WTC11 (cell line): ENCODE measurements around the gene PPFIBP2. TPM values are rescaled to one million over a fixed set of nuclear protein-coding genes. Genes with fewer than 3 reads are reported as not detected.

Experiments
- ATAC-seq: fragments of 200-7000 bp; cut with Tn5 transposase; 2 replicates; pipeline ENCODE4 v1.10.0; 2021; ENCODE audit warnings: mild to moderate bottlenecking, moderate library complexity
- CTCF ChIA-PET: fragments of 300-600 bp; sonication (Branson Sonifier 250); formaldehyde crosslinking; loops from one replicate; lab custom pipeline; 2021; ENCODE audit warnings: antibody characterized with exemption; lab: Charles Lee
- POLR2A ChIA-PET: fragments of 350-600 bp; sonication (Branson Sonifier 250); formaldehyde crosslinking; loops from one replicate; lab custom pipeline; 2021; ENCODE audit warnings: antibody characterized with exemption; lab: Charles Lee
- DNase-seq: peaks from one replicate; pipeline ENCODE4 v3.0.0; 2021; ENCODE audit warnings: low spot score
- H3K27ac Mint-ChIP-seq: 2 replicates; pipeline ENCODE4 v1.8.0; 2021; ENCODE audit warnings: mixed read lengths
- H3K27me3 Mint-ChIP-seq: 2 replicates; pipeline ENCODE4 v1.8.0; 2021; ENCODE audit warnings: low read depth, mild to moderate bottlenecking, moderate library complexity, mixed read lengths
- H3K36me3 Mint-ChIP-seq: 2 replicates; pipeline ENCODE4 v1.8.0; 2021; ENCODE audit warnings: mixed read lengths
- H3K4me1 Mint-ChIP-seq: 2 replicates; pipeline ENCODE4 v1.8.0; 2022; ENCODE audit warnings: mixed read lengths
- H3K4me3 Mint-ChIP-seq: 2 replicates; pipeline ENCODE4 v1.8.0; 2021; ENCODE audit warnings: mild to moderate bottlenecking, moderate library complexity, mixed read lengths
- H3K9me3 Mint-ChIP-seq: 2 replicates; pipeline ENCODE4 v1.8.0; 2021; ENCODE audit warnings: mixed read lengths
- ETV6 ChIP-seq: sonication (generic); formaldehyde crosslinking; IDR thresholded peaks from 2 replicates; pipeline ENCODE4 v1.8.1; 2022; ENCODE audit warnings: mild to moderate bottlenecking, missing genetic modification reagents
- FOXJ3 ChIP-seq: sonication (generic); formaldehyde crosslinking; IDR thresholded peaks from 2 replicates; pipeline ENCODE4 v1.9.0; 2021; ENCODE audit warnings: missing genetic modification reagents, mild to moderate bottlenecking, borderline replicate concordance
- FOXP1 ChIP-seq: sonication (generic); formaldehyde crosslinking; IDR thresholded peaks from 2 replicates; pipeline ENCODE4 v1.8.0; 2022; ENCODE audit warnings: missing genetic modification reagents, mild to moderate bottlenecking, moderate library complexity, borderline replicate concordance
- FOXP4 ChIP-seq: sonication (generic); formaldehyde crosslinking; IDR thresholded peaks from 2 replicates; pipeline ENCODE4 v1.8.0; 2022; ENCODE audit warnings: mild to moderate bottlenecking, missing genetic modification reagents
- HMGA2 ChIP-seq: fragments of 250-450 bp; sonication (Bioruptor Pico); IDR thresholded peaks from 2 replicates; pipeline ENCODE4 v1.4.0; 2021; ENCODE audit warnings: mild to moderate bottlenecking, moderate library complexity
- JAZF1 ChIP-seq: fragments of 250-450 bp; sonication (Bioruptor Pico); IDR thresholded peaks from 2 replicates; pipeline ENCODE4 v1.9.0; 2021; ENCODE audit warnings: moderate library complexity, mild to moderate bottlenecking, inconsistent platforms
- JUN ChIP-seq: sonication (generic); formaldehyde crosslinking; IDR thresholded peaks from 2 replicates; pipeline ENCODE4 v1.8.0; 2023; ENCODE audit warnings: mild to moderate bottlenecking, missing genetic modification reagents
- MLX ChIP-seq: sonication (generic); formaldehyde crosslinking; IDR thresholded peaks from 2 replicates; pipeline ENCODE4 v1.8.1; 2023; ENCODE audit warnings: mild to moderate bottlenecking, missing genetic modification reagents, moderate library complexity
- MYBL2 ChIP-seq: sonication (generic); formaldehyde crosslinking; IDR thresholded peaks from 2 replicates; pipeline ENCODE4 v1.8.1; 2023; ENCODE audit warnings: mild to moderate bottlenecking, moderate library complexity, missing genetic modification reagents
- NFATC4 ChIP-seq: fragments of 250-450 bp; sonication (Bioruptor Pico); IDR thresholded peaks from 2 replicates; pipeline ENCODE4 v1.9.0; 2021; ENCODE audit warnings: mild to moderate bottlenecking
- NFYB ChIP-seq: sonication (generic); formaldehyde crosslinking; conservative IDR thresholded peaks from 2 replicates; pipeline ENCODE4 v1.8.0; 2022; ENCODE audit warnings: low read depth, missing genetic modification reagents
- NR3C1 ChIP-seq: sonication (generic); formaldehyde crosslinking; conservative IDR thresholded peaks from 2 replicates; pipeline ENCODE4 v1.8.1; 2023; ENCODE audit warnings: low read depth, mild to moderate bottlenecking, missing genetic modification reagents
- SOX15 ChIP-seq: fragments of 250-450 bp; sonication (Bioruptor Pico); IDR thresholded peaks from 2 replicates; pipeline ENCODE4 v1.9.0; 2021; ENCODE audit warnings: mild to moderate bottlenecking
- ZNF423 ChIP-seq: fragments of 250-450 bp; sonication (Bioruptor Pico); IDR thresholded peaks from 2 replicates; pipeline ENCODE4 v2.1.2; 2022; ENCODE audit warnings: mild to moderate bottlenecking, moderate library complexity
- ZSCAN18 ChIP-seq: fragments of 250-450 bp; sonication (Bioruptor Pico); IDR thresholded peaks from 2 replicates; pipeline ENCODE4 v2.1.2; 2022; ENCODE audit warnings: mild to moderate bottlenecking, moderate library complexity
- total RNA-seq: library from RNA; stranded (reverse); gene quantifications from 3 replicates; pipeline ENCODE4 v1.2.3, GENCODE V29; 2021
- TF ChIP-seq, protein P1 (sequence below): fragments of 250-450 bp; sonication (Bioruptor Pico); IDR thresholded peaks from 2 replicates; pipeline ENCODE4 v1.9.0; 2021; ENCODE audit warnings: mild to moderate bottlenecking
- TF ChIP-seq, protein P2 (sequence below): sonication (generic); formaldehyde crosslinking; IDR thresholded peaks from 2 replicates; pipeline ENCODE4 v1.8.1; 2023; ENCODE audit warnings: mild to moderate bottlenecking, moderate library complexity, missing genetic modification reagents
- TF ChIP-seq, protein P3 (sequence below): sonication (generic); formaldehyde crosslinking; IDR thresholded peaks from 2 replicates; pipeline ENCODE4 v1.8.0; 2022; ENCODE audit warnings: missing genetic modification reagents
- TF ChIP-seq, protein P4 (sequence below): sonication (generic); formaldehyde crosslinking; IDR thresholded peaks from 2 replicates; pipeline ENCODE4 v1.8.0; 2023; ENCODE audit warnings: mild to moderate bottlenecking, missing genetic modification reagents

The PPFIBP2 gene
- total RNA-seq, 1 experiment from 2014 or later, result 21.4 TPM

DNA sequence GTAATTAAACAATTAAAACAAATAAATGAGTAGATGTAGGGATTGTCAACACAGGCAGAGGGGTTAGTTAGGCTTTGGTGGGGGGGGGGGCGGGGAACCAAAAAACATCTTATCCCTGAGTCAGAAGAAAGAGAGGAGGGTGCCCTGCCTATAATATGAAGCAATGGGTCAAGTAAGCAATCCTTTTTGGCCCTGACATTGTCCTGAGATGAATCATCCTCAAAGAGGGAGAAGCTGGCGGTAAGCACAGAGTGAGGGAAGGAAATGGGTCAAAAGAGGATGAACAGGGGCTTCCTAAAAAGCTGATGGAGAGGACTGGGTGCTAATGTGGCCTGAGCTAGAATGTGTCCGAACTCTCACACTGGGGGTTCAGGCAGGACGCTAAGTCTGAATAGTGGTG, 23.7 kb upstream of the PPFIBP2 start:
- H3K36me3 Mint-ChIP-seq, result no peaks in the 10 kb centered on the region
- no peak overlapping the region for H3K4me3 Mint-ChIP-seq
- DNase-seq (no peak), ATAC-seq (no peak)
- H3K9me3 Mint-ChIP-seq, result 0 out of 2 replicates have a peak, but pooled peaks cover 4% of the 10 kb centered on the region
- ChIA-PET POLR2A (no interaction called here), CTCF (interaction anchor here (1.0 kb wide), 2 partner anchors 23 to 175 kb away, joined by 4 read pairs; no protein-coding TSS in a partner anchor)
- H3K27me3 Mint-ChIP-seq, result no peaks in the 10 kb centered on the region
- no peak overlapping the region for H3K27ac Mint-ChIP-seq
- TF ChIP-seq NFYB (CRISPR knock-in tag), result no peak
- TF ChIP-seq FOXJ3, result no peak
- TF ChIP-seq, protein P1, sequence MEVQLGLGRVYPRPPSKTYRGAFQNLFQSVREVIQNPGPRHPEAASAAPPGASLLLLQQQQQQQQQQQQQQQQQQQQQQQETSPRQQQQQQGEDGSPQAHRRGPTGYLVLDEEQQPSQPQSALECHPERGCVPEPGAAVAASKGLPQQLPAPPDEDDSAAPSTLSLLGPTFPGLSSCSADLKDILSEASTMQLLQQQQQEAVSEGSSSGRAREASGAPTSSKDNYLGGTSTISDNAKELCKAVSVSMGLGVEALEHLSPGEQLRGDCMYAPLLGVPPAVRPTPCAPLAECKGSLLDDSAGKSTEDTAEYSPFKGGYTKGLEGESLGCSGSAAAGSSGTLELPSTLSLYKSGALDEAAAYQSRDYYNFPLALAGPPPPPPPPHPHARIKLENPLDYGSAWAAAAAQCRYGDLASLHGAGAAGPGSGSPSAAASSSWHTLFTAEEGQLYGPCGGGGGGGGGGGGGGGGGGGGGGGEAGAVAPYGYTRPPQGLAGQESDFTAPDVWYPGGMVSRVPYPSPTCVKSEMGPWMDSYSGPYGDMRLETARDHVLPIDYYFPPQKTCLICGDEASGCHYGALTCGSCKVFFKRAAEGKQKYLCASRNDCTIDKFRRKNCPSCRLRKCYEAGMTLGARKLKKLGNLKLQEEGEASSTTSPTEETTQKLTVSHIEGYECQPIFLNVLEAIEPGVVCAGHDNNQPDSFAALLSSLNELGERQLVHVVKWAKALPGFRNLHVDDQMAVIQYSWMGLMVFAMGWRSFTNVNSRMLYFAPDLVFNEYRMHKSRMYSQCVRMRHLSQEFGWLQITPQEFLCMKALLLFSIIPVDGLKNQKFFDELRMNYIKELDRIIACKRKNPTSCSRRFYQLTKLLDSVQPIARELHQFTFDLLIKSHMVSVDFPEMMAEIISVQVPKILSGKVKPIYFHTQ (CRISPR knock-in tag), result no peak
- TF ChIP-seq, protein P2, sequence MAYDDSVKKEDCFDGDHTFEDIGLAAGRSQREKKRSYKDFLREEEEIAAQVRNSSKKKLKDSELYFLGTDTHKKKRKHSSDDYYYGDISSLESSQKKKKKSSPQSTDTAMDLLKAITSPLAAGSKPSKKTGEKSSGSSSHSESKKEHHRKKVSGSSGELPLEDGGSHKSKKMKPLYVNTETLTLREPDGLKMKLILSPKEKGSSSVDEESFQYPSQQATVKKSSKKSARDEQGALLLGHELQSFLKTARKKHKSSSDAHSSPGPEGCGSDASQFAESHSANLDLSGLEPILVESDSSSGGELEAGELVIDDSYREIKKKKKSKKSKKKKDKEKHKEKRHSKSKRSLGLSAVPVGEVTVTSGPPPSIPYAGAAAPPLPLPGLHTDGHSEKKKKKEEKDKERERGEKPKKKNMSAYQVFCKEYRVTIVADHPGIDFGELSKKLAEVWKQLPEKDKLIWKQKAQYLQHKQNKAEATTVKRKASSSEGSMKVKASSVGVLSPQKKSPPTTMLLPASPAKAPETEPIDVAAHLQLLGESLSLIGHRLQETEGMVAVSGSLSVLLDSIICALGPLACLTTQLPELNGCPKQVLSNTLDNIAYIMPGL, result no peak
- no peak for TF ChIP-seq HMGA2 (CRISPR knock-in tag)
- TF ChIP-seq MYBL2 (CRISPR knock-in tag), result no peak
- TF ChIP-seq FOXP1, result no peak
- no peak for TF ChIP-seq MLX (CRISPR knock-in tag)
- TF ChIP-seq, protein P3, sequence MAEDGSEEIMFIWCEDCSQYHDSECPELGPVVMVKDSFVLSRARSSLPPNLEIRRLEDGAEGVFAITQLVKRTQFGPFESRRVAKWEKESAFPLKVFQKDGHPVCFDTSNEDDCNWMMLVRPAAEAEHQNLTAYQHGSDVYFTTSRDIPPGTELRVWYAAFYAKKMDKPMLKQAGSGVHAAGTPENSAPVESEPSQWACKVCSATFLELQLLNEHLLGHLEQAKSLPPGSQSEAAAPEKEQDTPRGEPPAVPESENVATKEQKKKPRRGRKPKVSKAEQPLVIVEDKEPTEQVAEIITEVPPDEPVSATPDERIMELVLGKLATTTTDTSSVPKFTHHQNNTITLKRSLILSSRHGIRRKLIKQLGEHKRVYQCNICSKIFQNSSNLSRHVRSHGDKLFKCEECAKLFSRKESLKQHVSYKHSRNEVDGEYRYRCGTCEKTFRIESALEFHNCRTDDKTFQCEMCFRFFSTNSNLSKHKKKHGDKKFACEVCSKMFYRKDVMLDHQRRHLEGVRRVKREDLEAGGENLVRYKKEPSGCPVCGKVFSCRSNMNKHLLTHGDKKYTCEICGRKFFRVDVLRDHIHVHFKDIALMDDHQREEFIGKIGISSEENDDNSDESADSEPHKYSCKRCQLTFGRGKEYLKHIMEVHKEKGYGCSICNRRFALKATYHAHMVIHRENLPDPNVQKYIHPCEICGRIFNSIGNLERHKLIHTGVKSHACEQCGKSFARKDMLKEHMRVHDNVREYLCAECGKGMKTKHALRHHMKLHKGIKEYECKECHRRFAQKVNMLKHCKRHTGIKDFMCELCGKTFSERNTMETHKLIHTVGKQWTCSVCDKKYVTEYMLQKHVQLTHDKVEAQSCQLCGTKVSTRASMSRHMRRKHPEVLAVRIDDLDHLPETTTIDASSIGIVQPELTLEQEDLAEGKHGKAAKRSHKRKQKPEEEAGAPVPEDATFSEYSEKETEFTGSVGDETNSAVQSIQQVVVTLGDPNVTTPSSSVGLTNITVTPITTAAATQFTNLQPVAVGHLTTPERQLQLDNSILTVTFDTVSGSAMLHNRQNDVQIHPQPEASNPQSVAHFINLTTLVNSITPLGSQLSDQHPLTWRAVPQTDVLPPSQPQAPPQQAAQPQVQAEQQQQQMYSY (CRISPR knock-in tag), result no peak
- TF ChIP-seq FOXP4 (CRISPR knock-in tag), result no peak
- no peak for TF ChIP-seq JUN
- no peak for TF ChIP-seq ETV6 (CRISPR knock-in tag)
- TF ChIP-seq NR3C1 (CRISPR knock-in tag), result no peak
- no peak for TF ChIP-seq NFATC4 (CRISPR knock-in tag)
- TF ChIP-seq ZNF423 (CRISPR knock-in tag), result no peak
- TF ChIP-seq SOX15 (CRISPR knock-in tag), result no peak
- TF ChIP-seq, protein P4, sequence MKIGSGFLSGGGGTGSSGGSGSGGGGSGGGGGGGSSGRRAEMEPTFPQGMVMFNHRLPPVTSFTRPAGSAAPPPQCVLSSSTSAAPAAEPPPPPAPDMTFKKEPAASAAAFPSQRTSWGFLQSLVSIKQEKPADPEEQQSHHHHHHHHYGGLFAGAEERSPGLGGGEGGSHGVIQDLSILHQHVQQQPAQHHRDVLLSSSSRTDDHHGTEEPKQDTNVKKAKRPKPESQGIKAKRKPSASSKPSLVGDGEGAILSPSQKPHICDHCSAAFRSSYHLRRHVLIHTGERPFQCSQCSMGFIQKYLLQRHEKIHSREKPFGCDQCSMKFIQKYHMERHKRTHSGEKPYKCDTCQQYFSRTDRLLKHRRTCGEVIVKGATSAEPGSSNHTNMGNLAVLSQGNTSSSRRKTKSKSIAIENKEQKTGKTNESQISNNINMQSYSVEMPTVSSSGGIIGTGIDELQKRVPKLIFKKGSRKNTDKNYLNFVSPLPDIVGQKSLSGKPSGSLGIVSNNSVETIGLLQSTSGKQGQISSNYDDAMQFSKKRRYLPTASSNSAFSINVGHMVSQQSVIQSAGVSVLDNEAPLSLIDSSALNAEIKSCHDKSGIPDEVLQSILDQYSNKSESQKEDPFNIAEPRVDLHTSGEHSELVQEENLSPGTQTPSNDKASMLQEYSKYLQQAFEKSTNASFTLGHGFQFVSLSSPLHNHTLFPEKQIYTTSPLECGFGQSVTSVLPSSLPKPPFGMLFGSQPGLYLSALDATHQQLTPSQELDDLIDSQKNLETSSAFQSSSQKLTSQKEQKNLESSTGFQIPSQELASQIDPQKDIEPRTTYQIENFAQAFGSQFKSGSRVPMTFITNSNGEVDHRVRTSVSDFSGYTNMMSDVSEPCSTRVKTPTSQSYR (CRISPR knock-in tag), result no peak
- no peak for TF ChIP-seq ZSCAN18
- no peak for TF ChIP-seq JAZF1 (CRISPR knock-in tag)
- peaks cover 30% of the 10 kb centered on the region for H3K4me1 Mint-ChIP-seq
